ENCODE results near the gene TAF5.

DNA sequence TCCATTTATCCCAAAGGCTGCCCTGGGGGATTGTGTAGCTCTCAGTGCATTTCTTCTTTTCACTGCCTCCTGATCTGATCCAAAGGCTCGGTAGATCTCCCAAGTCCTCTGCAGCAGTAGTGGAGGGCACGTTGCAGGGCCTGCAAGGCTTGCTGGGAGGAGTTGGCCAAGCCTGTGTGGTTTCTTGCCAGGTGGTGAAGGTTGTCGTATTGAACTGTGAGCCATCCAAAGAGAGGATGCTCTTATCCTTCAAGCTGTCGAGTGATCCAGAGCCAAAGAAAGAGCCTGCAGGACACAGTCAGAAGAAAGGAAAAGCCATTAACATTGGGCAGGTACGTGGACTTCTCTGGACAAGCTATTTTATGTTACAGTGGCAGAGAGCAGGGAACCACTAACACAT lies 49.8 kb downstream of the TAF5 start:
- no peak for TF ChIP-seq CTCF (conservative IDR thresholded peaks at IDR 0.05)
- no peak for TF ChIP-seq ZFX (IDR thresholded peaks at IDR 0.05)

Measured in C4-2B (cell line).